Fibroblast of skin of back (primary cell): ENCODE measurements around the gene ELMO2.

Experiments used
- DNase-seq: peaks from one replicate; pipeline ENCODE4 v3.0.0-alpha.2; 2013

Gene ELMO2

GRCh38 chr20:46350201-46350985 lies 56.0 kb downstream of the ELMO2 start:
- peak; percentile 92 for DNase-seq

DNA sequence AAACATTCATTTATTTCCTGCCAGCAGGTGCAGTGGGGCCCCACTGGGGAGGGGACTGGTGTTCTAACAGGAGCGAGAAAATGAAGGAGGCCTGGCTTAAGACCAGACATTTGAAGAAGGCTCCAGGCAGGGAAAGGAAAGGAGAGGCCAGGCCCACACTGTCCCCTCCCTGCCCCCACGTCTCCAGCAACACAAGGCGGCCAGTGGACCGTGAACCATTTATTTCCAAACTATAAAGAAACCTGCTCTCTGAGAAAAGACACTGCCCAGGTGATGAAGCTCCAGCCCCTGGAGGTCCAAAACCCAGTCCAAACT lies 56.7 kb downstream of the ELMO2 start:
- no peak for DNase-seq

DNA sequence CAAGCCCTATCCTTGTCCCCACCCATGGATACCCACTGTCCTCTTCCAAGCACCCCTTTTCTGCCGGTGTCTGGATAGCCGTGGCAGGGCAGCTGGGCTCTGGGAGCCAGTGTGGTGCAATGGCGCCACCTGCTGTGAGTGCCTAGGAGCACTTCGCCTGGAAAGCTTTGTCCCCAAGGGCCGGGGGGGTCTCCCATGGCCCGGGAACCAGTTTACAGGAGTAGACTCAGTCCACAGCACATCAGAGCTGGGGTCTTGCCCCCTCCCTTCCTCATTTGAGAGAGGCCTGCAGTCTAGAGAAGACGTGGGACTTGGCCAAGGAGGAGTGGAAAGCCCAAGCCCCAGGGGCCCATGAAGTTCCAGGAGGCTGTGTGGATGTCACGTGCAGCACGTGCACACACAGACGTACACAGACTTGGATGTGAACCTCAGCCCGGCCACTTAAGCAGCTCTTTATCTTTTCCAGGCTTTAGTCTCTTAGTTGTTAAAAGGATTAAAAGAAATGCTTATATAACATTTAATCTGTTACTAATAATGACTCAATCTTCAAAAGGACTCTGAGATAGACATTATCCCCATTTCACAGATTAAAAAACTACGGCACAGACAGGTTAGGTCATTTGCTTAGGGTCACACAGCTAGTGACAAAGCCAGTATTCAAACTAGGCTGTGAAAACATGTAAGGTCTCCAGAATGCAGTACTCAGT lies 57.2 kb downstream of the ELMO2 start:
- peak; percentile 50 for DNase-seq

DNA sequence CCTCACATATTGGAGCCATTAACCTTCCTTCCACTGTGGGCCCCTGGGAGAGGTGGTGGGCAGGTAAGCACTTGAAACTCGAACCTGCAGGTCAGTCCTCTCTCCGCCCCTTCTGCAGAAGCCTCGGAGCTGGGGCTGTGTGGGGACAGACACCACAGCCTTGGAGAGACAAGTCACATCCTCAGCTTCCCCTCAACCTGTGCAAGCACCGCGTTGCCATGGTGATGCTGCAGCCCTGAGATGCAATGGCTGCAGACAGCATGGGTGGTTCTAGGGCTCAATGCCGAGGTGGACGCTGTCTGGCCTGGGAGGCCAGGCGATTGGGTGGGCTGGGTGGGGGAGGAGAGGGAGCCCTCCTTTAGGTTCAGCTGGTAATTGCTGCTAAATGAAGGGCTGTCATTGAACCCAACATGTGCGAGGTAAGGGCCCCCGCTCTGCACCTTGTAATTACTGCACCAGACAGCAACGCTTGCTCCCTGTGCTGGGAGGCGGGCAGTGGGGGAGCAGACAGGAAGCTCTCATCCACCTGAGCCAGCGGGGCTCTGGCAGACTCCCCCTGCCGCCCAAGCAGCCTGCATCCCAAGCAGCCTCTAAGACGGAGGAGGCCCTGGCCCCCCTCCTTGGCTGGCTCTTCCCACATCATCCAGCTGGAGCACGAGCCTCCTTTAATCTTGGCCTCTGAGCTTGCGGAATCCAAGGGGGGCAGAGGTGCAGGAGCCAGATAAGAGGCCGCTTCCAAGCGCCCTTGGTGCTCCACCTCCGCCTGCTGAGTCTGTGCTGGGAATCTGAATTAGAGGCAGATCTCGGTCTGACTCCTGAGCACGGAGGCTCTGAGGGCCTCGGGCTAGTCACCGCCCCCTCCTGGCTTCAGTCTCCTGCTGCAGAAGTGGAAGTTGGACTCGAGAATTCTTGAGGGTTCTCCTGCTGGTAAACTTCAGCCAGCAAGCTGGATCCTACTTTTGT lies 58.3 kb downstream of the ELMO2 start:
- DNase-seq = peak; percentile 34

GRCh38 chr20:46346770-46347169 lies 59.6 kb downstream of the ELMO2 start:
- no peak for DNase-seq

DNA sequence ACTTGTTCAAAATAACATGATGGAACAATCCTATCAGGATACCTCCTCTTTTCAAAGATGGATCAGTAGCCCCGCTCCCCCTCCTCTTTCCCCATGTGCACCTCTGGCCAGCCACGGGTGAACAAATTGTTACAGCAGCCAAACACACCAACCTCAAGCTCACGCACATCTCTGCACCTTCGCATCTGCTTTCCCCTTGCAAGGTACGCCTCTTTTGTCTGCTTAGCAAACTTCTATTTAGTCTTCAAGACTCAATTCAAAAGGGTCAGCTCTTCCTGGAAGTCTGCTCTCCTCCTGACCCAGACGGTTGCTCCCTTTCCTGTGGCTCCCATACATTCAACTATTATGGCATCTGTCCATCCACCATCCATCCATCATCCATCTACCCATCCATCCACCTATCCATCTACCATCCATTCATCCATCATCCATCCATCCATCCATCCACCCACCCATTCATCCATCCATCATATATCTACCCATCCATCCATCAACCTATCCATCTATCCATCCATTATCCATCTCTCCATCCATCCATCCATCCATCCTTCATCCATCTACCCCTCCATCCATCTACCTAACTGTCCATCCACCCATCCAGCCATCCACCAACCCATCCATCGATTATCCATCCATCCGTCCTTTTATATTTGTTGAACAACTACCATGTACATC lies 61.8 kb downstream of the ELMO2 start:
- DNase-seq = no peak

DNA sequence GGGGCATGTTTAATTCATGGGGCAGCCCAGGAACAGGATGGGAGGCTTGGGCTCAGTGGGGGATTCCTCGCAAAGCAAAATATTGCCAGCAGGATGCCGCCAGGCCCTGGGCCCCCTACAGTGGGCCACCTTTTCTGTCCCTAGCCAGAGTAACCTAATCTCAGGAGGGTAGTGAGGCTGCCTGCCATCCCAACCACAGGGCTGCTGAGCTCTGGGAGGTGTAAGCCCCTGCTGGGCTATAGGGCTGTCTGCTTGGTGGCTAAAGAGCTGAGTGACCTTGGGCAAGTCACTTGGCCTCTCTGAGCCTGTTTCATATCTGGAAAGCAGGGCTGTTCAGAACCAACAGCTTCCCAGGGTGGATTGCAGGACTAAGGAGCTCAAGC lies 62.4 kb downstream of the ELMO2 start:
- DNase-seq = no peak

GRCh38 chr20:46343348-46343974 lies 63.0 kb downstream of the ELMO2 start:
- DNase-seq = no peak

DNA sequence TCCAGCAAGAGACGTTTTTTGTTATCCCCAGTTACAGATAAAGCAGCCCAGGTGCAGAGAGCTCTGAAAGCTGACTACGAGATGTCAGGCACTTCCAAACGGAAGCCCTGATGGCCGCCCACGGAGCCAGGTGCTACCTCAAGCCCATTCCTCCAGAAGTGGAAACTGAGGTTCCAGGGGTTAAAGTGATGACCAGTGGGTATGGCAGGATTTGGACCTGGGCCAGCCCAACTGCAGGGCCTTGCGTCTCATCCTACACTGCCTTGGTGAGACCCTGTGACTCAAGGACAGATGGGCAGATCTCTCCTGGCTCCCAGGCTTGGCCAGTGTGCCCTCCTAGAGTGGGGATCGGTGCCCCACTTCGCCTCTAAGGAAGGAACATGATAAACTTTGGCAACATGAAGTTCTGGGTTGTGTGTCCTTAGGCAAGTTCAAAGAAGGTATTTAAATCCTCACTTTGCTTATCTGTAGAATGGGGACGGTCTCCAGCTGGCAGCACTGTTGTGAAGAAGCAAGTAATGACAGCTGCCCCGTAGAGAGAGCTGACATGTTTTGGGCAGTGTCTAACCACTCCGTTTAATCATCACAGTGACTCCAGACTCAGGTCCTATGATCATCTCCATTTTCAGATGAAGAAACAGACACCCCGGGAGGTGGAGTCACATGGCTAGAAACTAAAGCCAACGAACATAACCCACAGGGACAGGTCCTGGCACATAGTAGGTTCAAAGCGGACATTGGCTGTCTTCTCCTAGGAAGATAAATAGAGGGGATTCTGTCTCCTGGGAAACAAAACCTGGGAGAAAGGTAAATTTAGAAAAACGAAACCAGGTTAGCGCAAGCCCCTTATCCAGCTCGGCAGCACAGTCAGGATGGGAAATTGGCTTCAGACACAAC lies 63.7 kb downstream of the ELMO2 start:
- no peak for DNase-seq

- no peak for DNase-seq
Measured at GRCh38 chr20:46342010-46342378, 64.4 kb downstream of the ELMO2 start.

DNA sequence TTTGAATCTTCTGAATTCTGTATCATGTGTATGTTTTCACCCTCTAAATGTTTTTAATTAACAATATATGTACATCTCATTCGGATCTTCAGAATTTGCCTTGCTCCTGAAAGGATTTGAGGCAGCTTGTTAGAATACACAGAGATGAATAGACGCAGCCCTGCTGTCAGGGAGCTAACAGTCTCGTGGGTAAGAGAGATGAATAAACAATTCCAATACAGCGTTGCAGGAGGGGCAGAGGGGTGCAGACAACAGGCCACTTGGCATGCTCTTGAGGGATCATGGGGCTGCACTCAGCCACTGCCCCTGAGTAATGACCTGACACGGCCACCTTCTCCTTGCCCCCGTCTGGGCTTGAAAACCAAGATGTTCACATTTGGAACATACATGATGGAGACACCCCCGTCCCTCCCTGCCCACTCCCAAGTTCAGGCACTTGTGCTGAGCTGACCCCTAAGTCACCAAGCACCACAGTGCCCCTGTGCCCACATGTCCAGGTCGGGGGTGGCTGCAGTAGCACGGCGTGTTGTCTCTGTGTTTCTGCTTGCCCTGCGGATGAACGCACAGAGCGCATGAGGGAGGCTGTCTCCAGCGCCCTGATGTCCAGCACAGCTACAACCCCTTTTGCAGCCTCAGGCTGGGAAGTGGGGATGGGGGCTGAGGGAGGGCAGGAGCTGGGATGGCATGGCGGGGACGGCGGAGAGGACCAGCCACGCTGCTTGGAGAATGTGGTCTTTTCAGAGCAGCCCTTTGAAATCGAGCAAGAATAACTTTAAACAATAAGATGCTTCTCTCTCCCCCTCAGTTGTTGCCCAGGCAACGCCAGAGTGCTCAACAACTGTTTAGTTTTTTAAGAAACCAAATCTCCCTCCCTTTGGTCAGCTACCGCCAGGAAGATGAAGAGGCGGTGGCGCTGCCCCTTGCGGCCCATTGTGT lies 65.1 kb downstream of the ELMO2 start:
- DNase-seq = no peak

- DNase-seq = no peak
Measured at GRCh38 chr20:46339037-46339436, 67.4 kb downstream of the ELMO2 start.

- no peak for DNase-seq
Measured at GRCh38 chr20:46336735-46337134, 69.7 kb downstream of the ELMO2 start.

GRCh38 chr20:46334303-46334904 lies 72.0 kb downstream of the ELMO2 start:
- no peak for DNase-seq

- DNase-seq = no peak
Measured at GRCh38 chr20:46333161-46333991, 73.0 kb downstream of the ELMO2 start.

GRCh38 chr20:46332373-46333160 lies 73.8 kb downstream of the ELMO2 start:
- DNase-seq = no peak

DNA sequence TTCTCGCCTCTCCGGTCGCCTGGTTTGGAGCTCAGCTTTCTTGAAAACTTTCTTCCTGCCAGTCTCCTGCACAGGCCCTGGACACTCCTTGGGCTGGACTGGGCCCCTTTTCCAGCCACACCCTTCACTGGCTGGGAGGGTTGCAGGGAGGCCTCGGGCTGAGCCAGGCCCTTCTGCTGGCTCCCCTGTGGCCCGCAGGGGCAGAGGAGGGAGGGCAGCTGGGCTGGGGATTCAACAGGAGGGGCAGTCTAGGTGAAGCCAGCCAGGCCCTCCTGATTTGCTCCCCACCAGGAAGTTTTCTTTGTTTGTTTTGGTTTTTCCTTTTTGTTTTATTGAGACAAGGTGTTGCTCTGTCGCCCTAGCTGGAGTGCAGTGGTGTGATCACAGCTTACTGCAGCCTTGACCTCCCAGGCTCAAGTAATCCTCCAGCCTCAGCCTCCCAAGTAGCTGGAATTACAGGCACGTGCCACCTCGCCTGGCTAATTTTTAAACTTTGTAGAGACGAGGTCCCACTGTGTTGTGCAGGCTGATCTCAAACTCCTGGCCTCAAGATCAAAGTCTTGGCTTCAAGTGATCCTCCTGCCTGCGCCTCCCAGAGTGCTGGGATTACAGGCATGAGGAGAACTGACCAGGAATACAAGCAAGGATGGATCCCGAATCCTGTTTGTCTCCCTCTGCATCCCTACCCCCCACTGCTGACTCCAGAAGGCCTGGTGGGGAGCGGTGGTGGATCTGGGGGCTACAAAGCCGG lies 74.6 kb downstream of the ELMO2 start:
- DNase-seq = no peak
